Hepatocyte (in vitro differentiated cells): Measurements from ENCODE around the gene EGR4. TPM values are rescaled to one million over a fixed set of nuclear protein-coding genes. Genes with fewer than 3 reads are reported as not detected.

Experiments
- DNase-seq: peaks from one replicate; pipeline ENCODE4 v3.0.0-alpha.2; 2016; ENCODE audit warnings: low spot score
- H2AFZ ChIP-seq: fragments of 200-600 bp; sonication (generic); 2 replicates; pipeline ENCODE4 v1.6.0; 2016; ENCODE audit warnings: antibody characterized with exemption, mild to moderate bottlenecking
- H3K27ac ChIP-seq: fragments of 200-600 bp; sonication (generic); 2 replicates; pipeline ENCODE4 v1.5.1; 2016; ENCODE audit warnings: mild to moderate bottlenecking
- H3K27me3 ChIP-seq: fragments of 200-600 bp; sonication (generic); 2 replicates; pipeline ENCODE4 v1.6.1; 2016
- H3K36me3 ChIP-seq: fragments of 200-600 bp; sonication (generic); replicated peaks from 2 replicates; pipeline ENCODE4 v1.5.1; 2016; ENCODE audit warnings: low read depth; ENCODE audit not compliant: insufficient read depth
- H3K4me1 ChIP-seq: fragments of 200-600 bp; sonication (generic); 2 replicates; pipeline ENCODE4 v1.5.1; 2016; ENCODE audit warnings: mild to moderate bottlenecking, moderate library complexity; ENCODE audit not compliant: insufficient read depth
- H3K4me2 ChIP-seq: fragments of 200-600 bp; sonication (generic); 2 replicates; pipeline ENCODE4 v1.6.0; 2016
- H3K4me3 ChIP-seq: fragments of 200-600 bp; sonication (generic); 2 replicates; pipeline ENCODE4 v1.5.1; 2016; ENCODE audit warnings: mild to moderate bottlenecking
- H3K79me2 ChIP-seq: fragments of 200-600 bp; sonication (generic); 2 replicates; pipeline ENCODE4 v1.6.0; 2017; ENCODE audit warnings: mild to moderate bottlenecking
- H3K9me2 ChIP-seq: fragments of 200-600 bp; sonication (generic); replicated peaks from 2 replicates; pipeline ENCODE4 v1.6.0; 2017; ENCODE audit warnings: mild to moderate bottlenecking; ENCODE audit not compliant: insufficient read depth
- H3K9me3 ChIP-seq: fragments of 200-600 bp; sonication (generic); 2 replicates; pipeline ENCODE4 v1.5.1; 2016; ENCODE audit warnings: low read depth, mild to moderate bottlenecking
- H4K20me1 ChIP-seq: fragments of 200-600 bp; sonication (generic); 2 replicates; pipeline ENCODE4 v1.6.0; 2016; ENCODE audit warnings: mild to moderate bottlenecking; ENCODE audit not compliant: insufficient read depth, poor library complexity, severe bottlenecking
- CTCF ChIP-seq: fragments of 200-600 bp; sonication (generic); IDR thresholded peaks from 2 replicates; pipeline ENCODE4 v1.5.1; 2016; ENCODE audit warnings: antibody characterized with exemption, mild to moderate bottlenecking; ENCODE audit not compliant: poor library complexity
- EZH2 ChIP-seq: fragments of 200-600 bp; sonication (generic); IDR thresholded peaks from 2 replicates; pipeline ENCODE4 v1.6.1; 2016; ENCODE audit warnings: antibody characterized with exemption, mild to moderate bottlenecking, borderline replicate concordance
- EZH2phosphoT487 ChIP-seq: fragments of 200-600 bp; sonication (generic); IDR thresholded peaks from one replicate; pipeline ENCODE4 v1.6.1; 2018; ENCODE audit warnings: antibody characterized with exemption, mild to moderate bottlenecking, low read depth, moderate library complexity; ENCODE audit not compliant: unreplicated experiment, severe bottlenecking
- WGBS: methylation state at CpG from one replicate; pipeline ENCODE4 v1.1.6; 2016; ENCODE audit warnings: low lambda C conversion rate; ENCODE audit errors: missing lambda C conversion rate; 5-methylcytosine and 5-hydroxymethylcytosine counted together
- polyA plus RNA-seq: library from polyadenylated mRNA; unstranded; fragments of >200 nt; fragmentation: Nextera tagmentation; extraction: Ambion mirVana; gene quantifications from 2 replicates; pipeline ENCODE4 v1.2.1, GENCODE V29; 2016
- total RNA-seq: library from RNA; depleted of rRNA; stranded (reverse); fragments of >200 nt; gene quantifications from 2 replicates; pipeline ENCODE4 v1.2.3, GENCODE V29; 2014

The EGR4 gene
- total and polyA plus RNA-seq, 2 experiments from 2014 or later = 0.23 to 1.9 TPM

DNA sequence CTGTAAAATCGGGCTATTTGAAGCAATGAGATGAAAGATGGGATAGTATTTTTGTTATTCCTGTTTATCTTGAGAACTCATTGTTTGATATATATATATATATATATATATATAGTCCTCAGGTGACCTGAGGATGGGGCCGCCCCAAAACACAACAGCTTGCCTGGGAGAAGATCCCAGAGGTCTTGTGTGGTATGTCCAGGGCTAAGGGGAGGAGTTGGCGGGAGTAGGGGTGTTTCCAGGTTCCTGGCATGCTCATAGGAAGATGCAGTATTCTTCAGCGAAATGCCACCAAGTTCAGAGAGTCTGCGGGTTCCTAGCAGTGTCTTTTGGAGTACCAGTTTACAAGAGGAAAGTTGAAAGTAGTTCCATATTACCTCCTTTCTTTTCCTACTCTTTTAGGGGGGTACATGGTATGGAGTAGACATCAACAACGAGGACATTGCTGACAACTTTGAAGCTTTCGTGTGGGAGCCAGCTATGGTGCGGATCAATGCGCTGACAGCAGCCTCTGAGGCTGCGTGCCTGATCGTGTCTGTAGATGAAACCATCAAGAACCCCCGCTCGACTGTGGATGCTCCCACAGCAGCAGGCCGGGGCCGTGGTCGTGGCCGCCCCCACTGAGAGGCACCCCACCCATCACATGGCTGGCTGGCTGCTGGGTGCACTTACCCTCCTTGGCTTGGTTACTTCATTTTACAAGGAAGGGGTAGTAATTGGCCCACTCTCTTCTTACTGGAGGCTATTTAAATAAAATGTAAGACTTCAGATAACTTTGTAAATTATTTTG, 40.9 kb downstream of the EGR4 start:
- no peak overlapping the region for H3K4me2 ChIP-seq
- no peaks in the 10 kb centered on the region for H3K9me2 ChIP-seq
- no peaks in the 10 kb centered on the region for H3K27me3 ChIP-seq
- no peaks in the 10 kb centered on the region for H3K36me3 ChIP-seq
- H3K9me3 ChIP-seq = no peaks in the 10 kb centered on the region
- 95% methylated on average over 17 of the region's 17 CpGs for WGBS
- no peaks in the 10 kb centered on the region for H3K4me1 ChIP-seq
- TF ChIP-seq EZH2 = no peak
- no peak for TF ChIP-seq EZH2phosphoT487
- TF ChIP-seq CTCF = no peak
- no peak overlapping the region for H2AFZ ChIP-seq
- DNase-seq = no peak
- H3K27ac ChIP-seq = no peak overlapping the region
- no peak overlapping the region for H3K4me3 ChIP-seq
- H3K79me2 ChIP-seq = no peaks in the 10 kb centered on the region
- no peaks in the 10 kb centered on the region for H4K20me1 ChIP-seq

DNA sequence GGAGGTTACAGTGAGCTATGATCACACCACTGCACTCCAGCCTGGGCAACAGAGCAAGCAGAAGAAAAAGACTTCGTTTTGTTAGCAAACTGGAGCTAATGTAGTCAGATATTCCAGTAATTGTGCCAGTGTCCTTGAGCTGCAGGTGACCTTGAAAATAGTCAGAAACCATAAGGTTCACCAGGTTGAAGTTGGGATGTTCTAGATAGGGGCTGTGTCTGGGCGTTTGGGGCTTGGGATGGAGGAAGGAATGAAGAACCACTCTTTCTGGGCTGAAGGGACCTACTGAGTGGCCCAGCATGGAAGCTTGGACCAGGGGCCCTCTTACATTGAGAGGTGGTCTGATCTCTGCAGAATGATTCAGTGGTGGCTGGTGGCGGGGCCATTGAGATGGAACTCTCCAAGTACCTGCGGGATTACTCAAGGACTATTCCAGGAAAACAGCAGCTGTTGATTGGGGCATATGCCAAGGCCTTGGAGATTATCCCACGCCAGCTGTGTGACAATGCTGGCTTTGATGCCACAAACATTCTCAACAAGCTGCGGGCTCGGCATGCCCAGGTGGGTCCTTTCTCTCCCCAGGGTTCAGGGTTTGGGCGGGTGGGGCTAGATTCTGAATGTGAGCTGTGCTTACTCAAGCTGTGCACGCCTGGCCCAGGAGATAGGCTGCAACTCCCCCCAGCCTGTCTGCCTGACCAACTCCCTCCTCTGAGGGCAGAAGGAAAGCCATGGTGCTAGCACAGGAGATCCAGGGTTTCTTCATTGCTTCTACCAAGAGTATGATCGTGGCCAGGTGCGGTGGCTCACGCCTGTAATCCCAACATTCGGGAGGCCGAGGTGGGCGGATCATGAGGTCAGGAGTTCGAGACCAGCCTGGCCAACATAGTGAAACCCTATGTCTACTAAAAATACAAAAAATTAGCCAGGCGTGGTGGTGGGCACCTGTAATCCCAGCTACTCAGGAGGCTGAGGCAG, 42.2 kb downstream of the EGR4 start:
- no peaks in the 10 kb centered on the region for H3K36me3 ChIP-seq
- no peak overlapping the region for H3K4me2 ChIP-seq
- DNase-seq = no peak
- H3K27ac ChIP-seq = no peak overlapping the region
- H4K20me1 ChIP-seq = peaks cover 3% of the 10 kb centered on the region
- no peaks in the 10 kb centered on the region for H3K27me3 ChIP-seq
- no peak overlapping the region for H2AFZ ChIP-seq
- no peaks in the 10 kb centered on the region for H3K79me2 ChIP-seq
- H3K4me1 ChIP-seq = no peaks in the 10 kb centered on the region
- 98% methylated on average over 17 of the region's 17 CpGs for WGBS
- H3K9me2 ChIP-seq = no peaks in the 10 kb centered on the region
- no peak overlapping the region for H3K4me3 ChIP-seq
- TF ChIP-seq CTCF (no peak), EZH2 (no peak), EZH2phosphoT487 (no peak)
- H3K9me3 ChIP-seq = no peaks in the 10 kb centered on the region

- no peak overlapping the region for H3K27ac ChIP-seq
- 91% methylated on average over 9 of the region's 9 CpGs for WGBS
Observed at GRCh38 chr2:73249636-73250035, 43.7 kb downstream of the EGR4 start.

More at GRCh38 chr2:73249636-73250035, 43.7 kb downstream of the EGR4 start:
- H3K9me3 ChIP-seq = no peaks in the 10 kb centered on the region
- TF ChIP-seq EZH2 = no peak
- no peak for TF ChIP-seq CTCF
- TF ChIP-seq EZH2phosphoT487 = no peak
- H3K4me1 ChIP-seq = no peaks in the 10 kb centered on the region
- no peak for DNase-seq
- no peak overlapping the region for H2AFZ ChIP-seq
- no peaks in the 10 kb centered on the region for H3K9me2 ChIP-seq
- H3K36me3 ChIP-seq = no peaks in the 10 kb centered on the region
- no peaks in the 10 kb centered on the region for H3K27me3 ChIP-seq
- H3K79me2 ChIP-seq = peaks cover 5% of the 10 kb centered on the region
- H3K4me3 ChIP-seq = no peak overlapping the region
- H4K20me1 ChIP-seq = peaks cover 8% of the 10 kb centered on the region
- H3K4me2 ChIP-seq = no peak overlapping the region
